ENCODE results near the gene ARID3A. TPM values are rescaled to one million over a fixed set of nuclear protein-coding genes. Genes with fewer than 3 reads are reported as not detected.

ARID3A gene
- total and polyA plus RNA-seq, 2 of the 13 experiments (the other 11 are each of a cell fraction or from before 2014, with no cell fraction given) = 71.3 to 77.9 TPM

DNA sequence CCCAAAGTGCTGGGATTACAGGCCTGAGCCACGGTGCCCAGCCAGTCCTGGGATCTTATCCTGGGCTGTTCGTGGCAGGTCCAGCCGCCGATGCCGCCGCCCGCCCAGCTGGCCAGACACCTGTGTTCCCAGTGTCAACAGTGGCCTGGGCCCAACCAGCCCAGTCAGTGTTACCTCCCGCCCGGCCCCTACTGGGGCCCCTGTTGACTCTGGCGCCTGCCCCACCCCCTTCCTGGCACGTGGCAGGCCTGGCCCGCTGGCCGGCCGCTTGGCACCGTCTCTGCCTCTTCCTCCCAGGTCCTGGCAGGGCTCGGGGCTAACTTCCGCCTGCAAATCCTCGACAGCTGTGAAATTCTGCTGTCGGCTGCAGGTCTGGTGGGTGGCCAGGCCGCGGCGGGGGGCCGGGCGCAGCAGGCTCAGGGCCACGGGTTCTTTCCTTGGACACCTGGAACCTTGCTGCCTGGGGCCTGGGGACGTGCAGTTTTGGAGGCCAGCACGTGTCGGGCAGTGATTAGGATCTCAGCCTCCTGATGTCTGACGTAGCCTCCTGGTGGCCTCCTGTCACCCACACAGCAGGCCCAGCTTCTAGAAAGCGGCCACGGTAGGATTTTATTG is 9.1 kb downstream of the ARID3A start (continued):
- TF ChIP-seq SOX6 (IDR thresholded peaks at IDR 0.05) (no peak), SOX6 (CRISPR knock-in tag; IDR thresholded peaks at IDR 0.05) (peak; percentile 88), SSRP1 (CRISPR knock-in tag; IDR thresholded peaks at IDR 0.05) (peak; percentile 90), ZNF33B (CRISPR knock-in tag; IDR thresholded peaks at IDR 0.05) (peak; percentile 72; the same call in 1 of the 2 replicates), NCOR1 (IDR thresholded peaks at IDR 0.05; ENCODE audit: borderline replicate concordance, low read length) (peak; percentile 27; the same call in 1 of the 2 replicates), HOXA9 (CRISPR knock-in tag; IDR thresholded peaks at IDR 0.05; ENCODE audit: borderline replicate concordance) (no peak), JUN (CRISPR knock-in tag; IDR thresholded peaks at IDR 0.05) (peak; percentile 35; the same call in 1 of the 2 replicates), MED1 (CRISPR knock-in tag; IDR thresholded peaks at IDR 0.05) (peak; percentile 95), MBNL3 (CRISPR knock-in tag; conservative IDR thresholded peaks at IDR 0.05) (no peak), CEBPG (CRISPR knock-in tag; IDR thresholded peaks at IDR 0.05) (peak; percentile 51), SMARCC2 (IDR thresholded peaks at IDR 0.05) (no peak), ZNF780A (CRISPR knock-in tag; IDR thresholded peaks at IDR 0.05) (no peak), RARA (CRISPR knock-in tag; IDR thresholded peaks at IDR 0.05) (peak; percentile 91), YEATS4 (CRISPR knock-in tag; IDR thresholded peaks at IDR 0.05; ENCODE audit: borderline replicate concordance) (peak; percentile 76), ZNF235 (CRISPR knock-in tag; IDR thresholded peaks at IDR 0.05; ENCODE audit: borderline replicate concordance) (peak; percentile 82; the same call in 1 of the 2 replicates), TMF1 (CRISPR knock-in tag; IDR thresholded peaks at IDR 0.05; ENCODE audit: low read depth) (peak; percentile 96), SP5 (CRISPR knock-in tag; IDR thresholded peaks at IDR 0.05; ENCODE audit: borderline replicate concordance, low read depth) (peak; percentile 99), ZNF619 (CRISPR knock-in tag; IDR thresholded peaks at IDR 0.05) (peak; percentile 78; the same call in 1 of the 2 replicates), PHF21A (CRISPR knock-in tag; IDR thresholded peaks at IDR 0.05) (peak; percentile 98), HDAC6 (IDR thresholded peaks at IDR 0.05; ENCODE audit: low read depth, low read length) (no peak), ZNF768 (CRISPR knock-in tag; IDR thresholded peaks at IDR 0.05) (peak; percentile 70; the same call in 1 of the 2 replicates)
- TF ChIP-seq, protein P1, sequence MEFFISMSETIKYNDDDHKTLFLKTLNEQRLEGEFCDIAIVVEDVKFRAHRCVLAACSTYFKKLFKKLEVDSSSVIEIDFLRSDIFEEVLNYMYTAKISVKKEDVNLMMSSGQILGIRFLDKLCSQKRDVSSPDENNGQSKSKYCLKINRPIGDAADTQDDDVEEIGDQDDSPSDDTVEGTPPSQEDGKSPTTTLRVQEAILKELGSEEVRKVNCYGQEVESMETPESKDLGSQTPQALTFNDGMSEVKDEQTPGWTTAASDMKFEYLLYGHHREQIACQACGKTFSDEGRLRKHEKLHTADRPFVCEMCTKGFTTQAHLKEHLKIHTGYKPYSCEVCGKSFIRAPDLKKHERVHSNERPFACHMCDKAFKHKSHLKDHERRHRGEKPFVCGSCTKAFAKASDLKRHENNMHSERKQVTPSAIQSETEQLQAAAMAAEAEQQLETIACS (CRISPR knock-in tag; IDR thresholded peaks at IDR 0.05) = peak; percentile 40; the same call in 1 of the 2 replicates
- TF ChIP-seq, protein P2, sequence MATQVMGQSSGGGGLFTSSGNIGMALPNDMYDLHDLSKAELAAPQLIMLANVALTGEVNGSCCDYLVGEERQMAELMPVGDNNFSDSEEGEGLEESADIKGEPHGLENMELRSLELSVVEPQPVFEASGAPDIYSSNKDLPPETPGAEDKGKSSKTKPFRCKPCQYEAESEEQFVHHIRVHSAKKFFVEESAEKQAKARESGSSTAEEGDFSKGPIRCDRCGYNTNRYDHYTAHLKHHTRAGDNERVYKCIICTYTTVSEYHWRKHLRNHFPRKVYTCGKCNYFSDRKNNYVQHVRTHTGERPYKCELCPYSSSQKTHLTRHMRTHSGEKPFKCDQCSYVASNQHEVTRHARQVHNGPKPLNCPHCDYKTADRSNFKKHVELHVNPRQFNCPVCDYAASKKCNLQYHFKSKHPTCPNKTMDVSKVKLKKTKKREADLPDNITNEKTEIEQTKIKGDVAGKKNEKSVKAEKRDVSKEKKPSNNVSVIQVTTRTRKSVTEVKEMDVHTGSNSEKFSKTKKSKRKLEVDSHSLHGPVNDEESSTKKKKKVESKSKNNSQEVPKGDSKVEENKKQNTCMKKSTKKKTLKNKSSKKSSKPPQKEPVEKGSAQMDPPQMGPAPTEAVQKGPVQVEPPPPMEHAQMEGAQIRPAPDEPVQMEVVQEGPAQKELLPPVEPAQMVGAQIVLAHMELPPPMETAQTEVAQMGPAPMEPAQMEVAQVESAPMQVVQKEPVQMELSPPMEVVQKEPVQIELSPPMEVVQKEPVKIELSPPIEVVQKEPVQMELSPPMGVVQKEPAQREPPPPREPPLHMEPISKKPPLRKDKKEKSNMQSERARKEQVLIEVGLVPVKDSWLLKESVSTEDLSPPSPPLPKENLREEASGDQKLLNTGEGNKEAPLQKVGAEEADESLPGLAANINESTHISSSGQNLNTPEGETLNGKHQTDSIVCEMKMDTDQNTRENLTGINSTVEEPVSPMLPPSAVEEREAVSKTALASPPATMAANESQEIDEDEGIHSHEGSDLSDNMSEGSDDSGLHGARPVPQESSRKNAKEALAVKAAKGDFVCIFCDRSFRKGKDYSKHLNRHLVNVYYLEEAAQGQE (IDR thresholded peaks at IDR 0.05; ENCODE audit: borderline replicate concordance in 1 of 2, low read depth in 1 of 2, low read length in 2 of 2) = peak in 1 of 2 experiments; percentile 52; a peak in 1 of 4 replicates
- TF ChIP-seq, protein P3, sequence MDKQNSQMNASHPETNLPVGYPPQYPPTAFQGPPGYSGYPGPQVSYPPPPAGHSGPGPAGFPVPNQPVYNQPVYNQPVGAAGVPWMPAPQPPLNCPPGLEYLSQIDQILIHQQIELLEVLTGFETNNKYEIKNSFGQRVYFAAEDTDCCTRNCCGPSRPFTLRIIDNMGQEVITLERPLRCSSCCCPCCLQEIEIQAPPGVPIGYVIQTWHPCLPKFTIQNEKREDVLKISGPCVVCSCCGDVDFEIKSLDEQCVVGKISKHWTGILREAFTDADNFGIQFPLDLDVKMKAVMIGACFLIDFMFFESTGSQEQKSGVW (CRISPR knock-in tag; IDR thresholded peaks at IDR 0.05; ENCODE audit: borderline replicate concordance) = peak; percentile 81; the same call in 1 of the 2 replicates

All from HepG2 (cell line).